ENCODE data around the gene KIF26A.

DNA sequence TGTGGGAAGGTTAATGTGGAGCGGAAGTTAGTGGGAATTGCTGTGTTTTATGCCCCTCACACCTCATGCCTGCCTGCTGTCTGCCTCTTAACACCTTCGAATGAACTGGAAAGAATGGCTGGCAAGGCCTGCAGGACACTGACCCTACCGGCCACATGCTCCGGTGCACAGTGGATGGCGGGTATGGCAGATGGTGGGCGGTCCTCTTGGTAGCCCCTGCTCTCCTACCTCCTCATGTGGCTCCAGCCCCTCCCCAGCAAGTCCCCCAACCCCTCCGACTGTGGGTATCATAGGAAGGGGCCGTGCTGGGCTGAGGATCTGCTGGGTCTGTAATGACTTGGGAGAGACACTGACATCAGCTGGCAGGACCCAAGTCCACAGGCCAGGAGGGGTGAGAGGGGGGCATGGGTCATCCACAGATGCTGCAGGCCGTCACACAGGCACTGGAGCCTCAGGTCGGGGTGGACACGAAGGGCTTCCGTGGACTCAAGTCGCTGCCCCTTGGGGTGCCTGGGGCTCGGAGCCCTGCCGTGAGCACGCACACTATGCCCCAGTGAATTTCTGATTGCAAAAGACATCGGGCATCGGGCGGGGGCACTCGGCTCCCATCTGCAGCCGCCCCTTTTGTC lies 77.4 kb downstream of the KIF26A start:
- no peak for TF ChIP-seq POLR2A (IDR thresholded peaks at IDR 0.05)
- TF ChIP-seq, protein P1, sequence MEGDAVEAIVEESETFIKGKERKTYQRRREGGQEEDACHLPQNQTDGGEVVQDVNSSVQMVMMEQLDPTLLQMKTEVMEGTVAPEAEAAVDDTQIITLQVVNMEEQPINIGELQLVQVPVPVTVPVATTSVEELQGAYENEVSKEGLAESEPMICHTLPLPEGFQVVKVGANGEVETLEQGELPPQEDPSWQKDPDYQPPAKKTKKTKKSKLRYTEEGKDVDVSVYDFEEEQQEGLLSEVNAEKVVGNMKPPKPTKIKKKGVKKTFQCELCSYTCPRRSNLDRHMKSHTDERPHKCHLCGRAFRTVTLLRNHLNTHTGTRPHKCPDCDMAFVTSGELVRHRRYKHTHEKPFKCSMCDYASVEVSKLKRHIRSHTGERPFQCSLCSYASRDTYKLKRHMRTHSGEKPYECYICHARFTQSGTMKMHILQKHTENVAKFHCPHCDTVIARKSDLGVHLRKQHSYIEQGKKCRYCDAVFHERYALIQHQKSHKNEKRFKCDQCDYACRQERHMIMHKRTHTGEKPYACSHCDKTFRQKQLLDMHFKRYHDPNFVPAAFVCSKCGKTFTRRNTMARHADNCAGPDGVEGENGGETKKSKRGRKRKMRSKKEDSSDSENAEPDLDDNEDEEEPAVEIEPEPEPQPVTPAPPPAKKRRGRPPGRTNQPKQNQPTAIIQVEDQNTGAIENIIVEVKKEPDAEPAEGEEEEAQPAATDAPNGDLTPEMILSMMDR (IDR thresholded peaks at IDR 0.05): no peak

All from stomach (tissue), 4 donors.